ENCODE results near the gene SENP1.
"Not testable (repeated sequence)": the region's sequence is repeated elsewhere in the genome, so short reads cannot be mapped to it uniquely, and the experiment has no call there.

Gene SENP1

DNA sequence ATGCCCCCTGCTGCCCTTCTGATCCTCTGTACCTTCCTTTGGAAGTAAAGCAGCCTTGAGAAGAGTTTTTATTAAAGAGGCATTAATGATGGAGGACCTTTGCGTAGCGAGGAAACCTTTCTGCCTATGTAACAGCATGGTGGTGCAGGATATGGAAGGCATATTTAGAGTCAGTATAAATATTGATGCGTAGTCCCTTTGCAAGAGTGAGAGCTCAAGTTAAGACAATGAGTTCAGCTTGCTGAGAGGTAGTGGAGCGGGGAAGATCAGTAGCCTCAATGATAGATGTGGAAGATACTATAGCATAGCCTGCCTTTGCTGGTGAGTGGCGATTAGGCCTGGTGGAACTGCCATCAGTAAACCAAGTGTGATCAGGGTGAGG lies 5.4 kb upstream of the SENP1 start:
- DNase-seq (ENCODE audit: low spot score): not testable (repeated sequence)

DNA sequence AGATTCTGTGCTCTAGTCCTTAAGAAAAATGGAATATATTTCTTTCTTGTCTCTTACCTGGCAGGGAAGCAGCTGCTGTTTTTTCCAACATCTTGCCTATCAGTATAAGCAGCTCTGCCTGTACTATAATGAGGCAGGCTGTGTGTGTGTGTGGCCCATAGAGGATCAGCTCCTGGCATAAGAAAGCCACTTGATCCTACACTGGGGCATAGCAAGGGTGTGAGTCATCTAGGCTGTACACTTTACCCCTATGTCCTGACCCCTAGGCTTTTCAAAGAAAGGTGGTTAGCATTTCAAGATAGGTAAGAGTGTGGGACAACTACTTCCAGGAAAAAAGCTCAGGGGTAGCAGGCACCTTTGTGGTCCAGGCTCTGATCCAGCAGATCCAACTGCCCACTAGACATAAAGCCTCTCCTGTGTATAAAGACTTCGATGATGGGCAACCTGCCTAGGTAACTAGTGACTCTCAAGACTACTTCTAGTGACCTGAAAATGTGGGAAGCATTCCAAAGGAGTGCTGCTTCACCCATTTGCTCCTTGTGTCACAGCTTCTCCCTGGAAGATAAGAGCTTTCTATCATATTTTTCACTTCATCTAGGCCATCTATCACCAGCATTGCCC lies 4.9 kb upstream of the SENP1 start:
- no peak for DNase-seq (ENCODE audit: low spot score)

DNA sequence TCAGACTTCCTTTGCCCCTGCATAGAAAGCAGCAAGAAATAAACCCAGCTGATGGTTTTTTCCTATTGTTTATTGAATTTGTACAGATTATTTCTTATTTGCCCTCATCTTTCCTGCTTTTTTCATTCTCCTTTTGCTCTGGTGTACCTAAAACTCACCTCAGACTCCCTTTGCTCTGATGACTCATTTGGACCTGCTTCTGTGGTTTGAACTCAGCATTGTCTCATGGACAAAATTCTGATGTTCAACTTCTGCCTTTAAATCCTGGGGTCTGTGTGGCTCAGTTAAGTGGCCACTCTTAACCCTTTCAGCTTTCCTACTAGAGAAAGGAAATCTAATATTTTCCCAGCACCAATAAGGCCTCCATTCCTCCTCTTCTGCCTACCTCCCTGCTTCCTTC lies 3.5 kb upstream of the SENP1 start:
- DNase-seq (ENCODE audit: low spot score): no peak

DNA sequence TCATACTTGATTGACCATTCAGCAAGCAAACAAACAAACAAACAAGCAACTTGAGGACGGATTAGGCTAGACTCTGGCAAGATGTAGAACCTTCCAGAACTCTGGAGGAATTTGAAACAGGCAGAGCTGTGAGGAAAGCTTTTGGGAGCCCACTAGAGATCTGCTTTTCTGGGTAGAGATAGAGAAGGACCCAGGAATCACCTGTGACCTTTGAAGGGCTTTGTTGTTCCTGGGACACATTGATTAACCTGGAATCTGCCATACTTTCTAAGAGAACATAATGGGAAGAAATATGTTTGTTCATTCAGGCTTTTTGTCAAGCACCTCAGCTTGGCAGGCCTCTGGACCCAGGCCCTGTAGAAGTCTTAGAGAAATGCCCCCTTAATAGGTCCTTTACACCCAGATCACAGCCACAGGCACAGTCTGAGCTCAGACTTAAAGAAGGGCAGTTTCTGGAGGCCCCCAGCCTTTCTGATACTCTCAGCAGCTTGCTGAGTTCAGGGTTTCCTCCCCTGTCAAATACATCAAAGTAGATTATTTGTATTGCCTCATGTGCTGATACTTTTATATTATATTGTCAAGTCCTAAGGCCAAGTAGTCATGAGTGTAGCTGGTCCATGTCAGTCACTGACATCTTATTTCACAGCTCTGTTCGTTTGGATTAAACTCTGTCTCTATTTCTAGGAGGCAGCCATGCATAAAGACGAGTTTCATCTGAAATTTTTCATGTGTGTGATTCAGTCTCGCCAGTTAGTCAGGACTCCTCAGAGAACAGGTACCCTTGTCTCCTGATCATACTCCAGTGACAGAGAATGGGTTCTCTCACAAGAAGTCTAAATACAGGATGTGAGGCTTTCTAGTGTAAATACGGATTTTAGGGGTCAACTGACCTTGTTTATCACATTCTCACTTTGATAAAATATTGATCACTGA lies 1.1 kb upstream of the SENP1 start:
- no peak for DNase-seq (ENCODE audit: low spot score)

DNA sequence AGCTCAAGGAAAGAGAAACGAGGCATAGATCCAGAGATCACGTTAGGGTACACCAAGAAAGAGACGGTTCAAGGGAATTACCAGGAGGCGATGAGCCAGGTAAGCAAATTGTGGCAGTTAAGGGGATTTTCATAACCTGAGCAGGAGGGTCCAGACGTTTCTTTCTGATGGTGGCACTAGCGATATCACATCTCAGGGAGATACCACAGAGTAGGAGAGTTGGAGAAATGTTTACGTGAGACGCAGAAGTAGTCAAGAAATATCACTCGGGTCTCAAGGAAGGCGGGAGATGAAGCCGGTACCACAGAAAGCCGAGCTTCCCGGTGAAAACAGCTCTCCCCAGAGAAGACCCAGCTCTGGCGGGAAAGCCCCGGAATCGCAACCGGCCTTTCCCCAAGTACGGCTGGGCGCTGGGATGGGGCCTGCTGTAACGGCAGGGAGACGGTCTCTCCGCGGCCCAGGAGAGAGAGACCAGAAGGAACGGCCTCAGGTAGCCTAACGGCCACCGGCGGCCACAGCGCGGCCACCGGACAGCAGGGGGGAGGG lies 485 bp downstream of the SENP1 start:
- DNase-seq (ENCODE audit: low spot score): no peak

DNA sequence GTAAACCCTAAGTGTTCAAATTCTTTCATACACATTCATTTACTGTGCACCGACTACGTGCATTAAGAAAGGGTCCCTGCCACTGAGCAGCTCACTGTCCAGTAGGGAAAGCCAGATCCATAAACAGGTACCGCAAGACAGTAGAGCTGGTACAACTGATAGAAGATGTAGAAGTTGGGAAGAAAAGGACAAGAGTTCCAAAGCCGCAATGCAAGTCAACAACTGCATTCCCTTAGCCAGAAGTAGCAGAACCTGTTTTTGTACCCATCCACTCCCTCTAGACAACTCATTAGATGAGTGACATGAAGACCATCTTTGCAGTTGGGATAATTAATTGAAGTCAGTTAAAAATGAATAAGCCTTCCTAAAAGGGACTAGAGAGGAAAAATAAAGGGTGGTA lies 1.3 kb downstream of the SENP1 start:
- no peak for DNase-seq (ENCODE audit: low spot score)

DNA sequence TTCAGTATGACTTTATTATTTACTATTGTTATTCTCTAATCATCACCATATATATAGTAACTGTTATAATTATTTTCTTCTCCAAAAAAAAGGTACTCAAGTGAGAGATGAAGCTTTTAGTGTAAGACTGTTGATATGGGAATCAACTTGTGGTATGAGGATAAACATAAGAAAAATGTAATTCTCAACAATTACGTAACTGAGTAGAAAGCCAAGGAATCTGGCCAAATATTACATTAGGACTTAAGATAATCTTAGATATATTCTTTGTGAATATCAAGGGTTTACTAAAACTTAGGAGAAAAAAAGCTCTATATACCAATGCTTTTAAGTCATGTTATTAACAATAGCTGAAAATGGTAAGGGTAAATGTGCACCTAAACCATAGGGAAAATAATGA lies 13.3 kb downstream of the SENP1 start:
- DNase-seq (ENCODE audit: low spot score): no peak

DNA sequence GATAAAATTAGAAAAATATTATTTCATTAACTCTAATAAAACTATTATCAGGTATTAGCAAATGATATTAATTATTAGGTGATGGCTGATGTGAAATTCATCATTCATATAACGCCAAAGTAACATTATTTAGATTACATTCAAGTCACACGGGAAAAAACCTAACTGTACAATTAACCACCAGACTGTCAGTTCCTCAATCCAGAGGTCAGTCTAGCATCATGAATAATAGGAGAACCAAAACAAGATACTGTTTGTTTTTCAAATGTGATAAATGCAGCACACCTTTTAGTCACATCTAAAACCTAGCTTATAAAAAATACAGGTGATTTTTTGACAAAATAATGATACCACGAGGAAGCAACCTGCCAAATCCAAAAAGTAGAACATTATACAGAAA lies 19.6 kb downstream of the SENP1 start:
- DNase-seq (ENCODE audit: low spot score): no peak

DNA sequence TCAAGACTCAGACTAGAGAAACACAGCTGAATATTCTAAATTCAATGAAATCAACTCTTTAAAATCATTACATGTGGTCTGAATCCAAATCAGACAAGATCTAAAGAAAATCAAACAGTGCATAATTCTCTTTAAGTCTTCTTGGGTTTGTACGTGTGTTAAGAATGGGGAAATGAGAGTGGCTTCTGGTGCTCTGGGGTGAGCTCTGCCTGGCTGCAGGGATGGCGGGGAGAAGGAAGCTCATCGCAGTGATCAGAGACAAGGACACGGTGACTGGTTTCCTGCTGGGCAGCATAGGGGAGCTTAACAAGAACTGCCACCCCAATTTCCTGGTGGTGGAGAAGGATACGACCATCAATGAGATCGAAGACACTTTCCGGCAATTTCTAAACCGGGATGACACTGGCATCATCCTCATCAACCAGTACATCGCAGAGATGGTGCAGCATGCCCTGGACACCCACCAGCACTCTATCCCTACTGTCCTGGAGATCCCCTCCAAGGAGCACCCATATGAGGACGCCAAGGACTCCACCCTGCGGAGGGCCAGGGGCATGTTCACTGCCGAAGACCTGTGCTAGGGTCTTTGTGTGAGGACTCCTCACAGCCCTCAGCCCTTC lies 20.9 kb downstream of the SENP1 start:
- no peak for DNase-seq (ENCODE audit: low spot score)

DNA sequence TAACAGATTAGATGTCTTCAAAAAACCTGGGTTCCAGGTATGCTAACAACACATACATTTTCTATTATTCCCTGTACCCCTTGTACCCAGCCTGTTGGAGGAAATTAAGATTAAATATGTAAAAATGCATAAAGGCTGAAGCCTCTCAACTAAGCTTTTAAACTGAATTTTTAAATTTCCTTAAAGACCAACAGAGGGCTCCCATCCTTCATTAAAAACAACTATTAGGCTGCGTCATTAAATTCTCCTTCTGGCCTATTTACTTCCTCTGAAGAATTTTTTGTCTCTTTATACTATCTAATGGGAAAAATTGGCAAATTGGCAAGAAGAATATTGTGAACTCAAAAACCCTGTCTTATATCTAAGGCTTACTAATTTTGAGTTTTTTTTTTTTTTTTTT lies 21.8 kb downstream of the SENP1 start:
- DNase-seq (ENCODE audit: low spot score): no peak

DNA sequence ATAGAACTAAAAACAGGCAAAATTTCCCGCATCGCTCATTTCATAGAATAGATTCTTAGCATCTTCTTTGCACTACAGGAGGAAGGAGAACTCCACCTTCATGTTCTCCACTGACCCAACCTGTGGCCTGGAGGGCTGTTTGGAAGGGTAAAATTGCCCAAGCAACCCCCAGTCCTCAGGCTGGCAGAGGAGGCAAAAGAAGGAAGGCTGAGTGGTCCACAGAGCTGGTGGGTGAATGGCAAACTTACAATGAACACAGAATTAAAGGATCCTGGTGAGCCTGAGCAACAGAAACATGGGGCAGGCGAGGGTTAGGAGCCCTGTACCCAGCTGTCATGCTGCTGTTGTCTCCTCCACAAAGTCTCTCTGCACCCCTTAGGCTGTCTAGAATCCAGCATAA lies 25.1 kb downstream of the SENP1 start:
- DNase-seq (ENCODE audit: low spot score): no peak

DNA sequence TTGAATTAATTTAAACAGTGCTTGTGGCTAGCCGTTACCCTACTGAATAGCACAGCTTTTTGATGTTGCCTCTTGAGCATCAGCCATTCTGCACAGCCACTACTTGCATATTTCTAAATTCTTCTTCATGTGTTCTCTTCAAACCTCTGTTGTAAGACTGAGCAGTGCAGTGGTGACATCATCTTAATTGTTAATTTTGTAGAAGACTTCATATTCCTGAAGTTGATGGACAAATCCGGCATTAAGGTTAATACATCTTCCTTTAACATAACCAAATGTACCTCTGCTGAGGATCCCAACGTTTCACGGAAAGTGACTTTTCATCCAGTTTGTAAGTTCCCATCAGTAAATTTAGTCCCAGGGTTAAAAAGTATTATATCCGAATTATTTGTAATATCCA lies 25.6 kb downstream of the SENP1 start:
- no peak for DNase-seq (ENCODE audit: low spot score)

DNA sequence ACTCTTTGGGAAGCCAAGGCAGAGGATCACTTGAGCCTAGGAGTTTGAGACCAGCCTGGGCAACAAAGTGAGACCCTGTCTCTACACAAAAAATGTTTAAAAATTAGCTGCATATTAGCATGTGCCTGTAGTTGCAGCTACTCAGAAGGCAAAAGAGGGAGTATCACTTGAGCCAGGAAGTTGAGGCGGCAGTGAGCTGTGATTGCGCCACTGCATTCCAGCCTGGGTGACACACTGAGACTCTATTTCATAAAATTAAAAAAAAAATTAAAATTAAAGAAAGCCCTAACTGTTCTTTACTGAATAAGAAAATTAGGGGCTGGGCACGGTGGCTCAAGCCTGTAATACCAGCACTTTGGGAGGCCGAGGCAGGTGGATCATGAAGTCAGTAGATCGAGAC lies 27.0 kb downstream of the SENP1 start:
- no peak for DNase-seq (ENCODE audit: low spot score)

DNA sequence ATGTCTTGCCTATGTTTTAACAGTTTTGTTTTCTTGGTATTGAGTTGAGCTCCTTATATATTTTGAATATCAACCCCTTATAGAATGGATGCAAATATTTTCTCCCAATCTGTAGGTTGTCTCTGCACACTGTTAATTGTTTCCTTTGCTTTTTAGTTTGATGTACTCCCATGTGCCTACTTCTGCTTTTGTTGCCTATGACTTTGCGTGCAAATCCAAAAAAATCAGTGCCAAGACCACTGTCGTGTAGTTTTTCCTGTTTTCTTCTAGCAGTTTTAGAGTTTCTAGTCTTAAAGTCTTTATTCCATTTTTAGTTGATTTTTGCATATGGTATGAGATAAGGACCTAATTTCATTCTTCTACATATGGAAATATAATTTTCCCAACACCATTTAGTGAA lies 28.8 kb downstream of the SENP1 start:
- no peak for DNase-seq (ENCODE audit: low spot score)

DNA sequence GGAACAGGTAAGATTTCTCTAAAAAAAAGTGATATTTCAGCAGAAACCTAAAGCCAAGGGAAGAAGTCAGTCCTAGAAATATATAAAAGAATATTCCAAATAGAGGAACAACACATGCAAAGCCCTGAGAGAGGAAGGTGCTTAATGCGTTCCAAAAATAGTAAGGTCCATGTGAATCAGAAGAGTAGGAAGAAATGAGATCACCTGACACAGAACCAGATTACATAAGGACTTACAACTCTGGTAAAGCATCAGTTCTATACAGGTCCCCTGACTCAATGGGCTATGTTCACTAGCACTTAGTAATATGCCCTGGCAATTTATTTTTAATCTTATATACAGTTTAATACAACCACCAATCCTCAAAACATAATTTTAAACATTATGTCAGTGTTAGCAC lies 30.0 kb downstream of the SENP1 start:
- no peak for DNase-seq (ENCODE audit: low spot score)

DNA sequence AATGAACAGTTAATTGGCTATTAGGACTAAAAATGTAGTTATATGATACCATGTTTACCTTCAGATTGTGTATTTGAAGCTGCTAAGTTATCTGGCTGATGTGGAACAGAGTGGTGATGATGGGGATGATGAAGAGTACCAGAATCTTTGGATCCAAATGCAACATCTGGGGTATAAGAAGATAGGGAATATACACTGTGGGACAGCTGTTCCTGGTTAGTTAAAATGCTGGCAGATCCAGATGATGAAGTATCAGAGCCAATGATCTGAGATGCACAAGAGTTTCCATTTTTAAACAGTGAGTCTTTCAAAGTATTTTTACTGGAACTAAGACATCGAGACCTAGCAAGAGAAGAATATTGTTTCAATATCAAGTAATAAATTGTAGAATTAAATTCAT lies 31.6 kb downstream of the SENP1 start:
- no peak for DNase-seq (ENCODE audit: low spot score)

DNA sequence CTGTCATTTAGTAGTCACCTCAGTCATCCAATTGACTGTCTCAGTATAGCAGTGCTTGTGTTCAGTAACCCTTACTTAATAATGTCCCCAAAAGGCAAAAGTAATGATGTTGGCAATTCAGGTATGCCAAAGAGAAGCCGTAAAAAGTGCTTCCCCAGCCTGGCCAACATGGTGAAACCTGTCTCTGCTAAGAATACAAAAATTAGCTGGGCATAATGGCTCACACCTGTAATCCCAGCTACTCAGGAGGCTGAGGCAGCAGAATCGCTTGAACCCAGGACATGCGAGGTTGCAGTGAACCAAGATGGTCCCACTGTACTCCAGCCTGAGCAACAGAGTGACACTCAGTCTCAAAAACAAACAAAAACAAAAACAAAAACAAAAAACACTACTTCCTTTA lies 33.6 kb downstream of the SENP1 start:
- DNase-seq (ENCODE audit: low spot score): no peak

DNA sequence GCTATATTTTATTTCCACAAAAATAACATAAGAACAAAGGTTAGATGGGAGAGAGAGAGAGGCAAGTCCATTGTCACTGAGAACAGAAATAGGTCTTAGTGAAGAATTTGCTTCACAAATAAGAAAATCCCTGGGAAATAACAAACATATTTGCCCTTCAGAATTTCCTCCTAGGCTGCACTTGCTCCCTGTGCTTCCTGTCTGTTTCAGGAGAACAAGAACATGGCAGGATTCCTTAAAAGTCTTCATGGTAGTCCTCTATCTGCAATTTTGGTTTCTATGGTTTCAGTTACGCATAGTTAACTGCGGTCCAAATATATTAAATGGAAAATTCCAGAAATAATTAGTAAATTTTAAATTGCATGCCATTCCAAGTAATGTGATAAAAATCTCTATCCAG lies 34.1 kb downstream of the SENP1 start:
- no peak for DNase-seq (ENCODE audit: low spot score)

DNA sequence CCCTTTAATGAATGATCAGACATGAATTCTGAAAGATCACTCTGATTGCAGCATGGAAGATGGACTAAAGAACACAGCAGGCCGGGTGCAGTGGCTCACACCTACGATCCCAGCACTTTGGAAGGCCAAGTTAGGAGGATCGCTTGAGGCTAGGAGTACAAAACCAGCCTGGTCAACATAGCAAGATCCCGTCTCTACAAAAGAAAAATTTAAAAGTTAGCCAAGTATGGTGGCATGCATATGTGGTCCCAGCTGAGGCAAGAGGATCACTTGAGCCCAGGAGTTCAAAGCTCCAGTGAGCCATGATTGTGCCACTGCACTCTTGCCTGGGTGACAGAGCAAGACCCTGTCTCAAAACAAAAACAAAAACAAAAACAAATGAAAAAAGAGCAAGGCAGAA lies 35.1 kb downstream of the SENP1 start:
- DNase-seq (ENCODE audit: low spot score): no peak

DNA sequence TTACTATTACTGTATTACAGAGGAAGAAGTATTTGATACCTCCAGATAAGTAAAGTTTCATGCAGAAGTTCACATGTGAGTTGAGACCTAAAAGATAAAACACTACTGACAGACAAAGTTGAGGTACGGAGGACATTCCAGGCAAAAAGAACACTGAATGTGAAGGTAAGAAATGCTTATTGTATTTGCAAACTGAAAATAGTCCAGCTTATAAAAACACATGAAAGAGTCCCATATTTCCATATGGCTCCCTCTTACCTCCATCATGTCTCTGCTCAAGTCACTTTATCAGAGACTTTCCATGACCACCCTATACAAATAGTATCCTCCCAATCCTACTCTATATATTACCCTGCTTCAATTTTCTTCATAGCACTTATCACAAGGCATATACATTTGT lies 35.8 kb downstream of the SENP1 start:
- no peak for DNase-seq (ENCODE audit: low spot score)

DNA sequence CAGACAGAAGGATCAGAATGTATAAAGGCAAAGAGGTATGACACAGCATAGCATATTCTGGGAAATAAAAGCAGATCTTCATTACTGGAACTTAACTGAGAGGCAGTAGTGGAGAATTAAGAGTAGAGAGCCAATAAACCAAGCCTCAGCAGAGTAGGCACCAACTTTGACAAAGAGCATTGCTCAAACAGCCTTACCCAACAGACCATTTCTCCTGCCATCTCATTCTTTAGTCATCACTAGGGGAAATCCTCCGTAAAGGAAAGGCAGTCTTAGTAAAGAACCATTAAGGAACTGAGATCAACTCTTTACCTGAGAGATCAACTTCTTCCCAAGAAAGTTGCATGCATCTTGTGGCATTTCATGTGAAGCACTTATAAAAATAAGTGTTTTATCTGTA lies 36.6 kb downstream of the SENP1 start:
- no peak for DNase-seq (ENCODE audit: low spot score)

DNA sequence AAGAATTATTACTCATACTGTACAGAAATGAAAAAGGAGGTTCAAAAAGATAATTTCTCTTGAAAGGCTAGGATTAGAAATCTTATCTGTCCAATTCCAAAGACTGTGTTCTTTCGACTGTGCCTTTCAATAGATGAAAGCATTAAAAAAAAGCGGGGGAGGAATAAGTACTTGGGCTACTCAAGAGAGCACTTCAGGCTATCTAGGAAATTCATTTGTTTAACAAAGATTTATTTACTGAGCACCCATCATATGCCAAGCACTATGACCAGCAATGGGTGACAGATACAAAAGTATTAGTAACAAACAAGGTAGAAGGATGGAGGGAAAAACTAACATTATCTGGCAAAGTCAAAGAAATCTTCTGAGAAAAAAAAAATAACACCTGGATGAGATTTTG lies 37.4 kb downstream of the SENP1 start:
- no peak for DNase-seq (ENCODE audit: low spot score)
